Endodermal cell (in vitro differentiated cells): ENCODE data around the gene MSL3B.
A peak's percentile ranks its signal among the peaks of the same experiment; 100 is the strongest.

ENCODE experiments used
- DNase-seq: peaks from one replicate; pipeline ENCODE4 v3.0.0-alpha.2; 2017
- H3K27ac ChIP-seq: 2 replicates; pipeline ENCODE4 v1.5.1; 2013; ENCODE audit warnings: mild to moderate bottlenecking, low read depth, low read length, moderate library complexity
- H3K27me3 ChIP-seq: 2 replicates; pipeline ENCODE4 v1.6.1; 2013; ENCODE audit warnings: mild to moderate bottlenecking, low read length, moderate library complexity; ENCODE audit not compliant: insufficient read depth, control insufficient read depth, poor library complexity, severe bottlenecking
- H3K36me3 ChIP-seq: 2 replicates; pipeline ENCODE4 v1.7.0; 2013; ENCODE audit warnings: mild to moderate bottlenecking, low read length, moderate library complexity; ENCODE audit not compliant: control insufficient read depth, insufficient read depth
- H3K4me1 ChIP-seq: one replicate; pipeline ENCODE4 v1.7.0; 2013; ENCODE audit warnings: low read length; ENCODE audit not compliant: control insufficient read depth, insufficient read depth
- H3K4me3 ChIP-seq: 2 replicates; pipeline ENCODE4 v1.5.1; 2013; ENCODE audit warnings: mild to moderate bottlenecking, low read length, moderate library complexity
- H3K9ac ChIP-seq: 2 replicates; pipeline ENCODE4 v1.6.1; 2013; ENCODE audit warnings: mild to moderate bottlenecking, low read length, moderate library complexity; ENCODE audit not compliant: poor library complexity, severe bottlenecking; ENCODE audit errors: extremely low read depth
- H3K9me3 ChIP-seq: 2 replicates; pipeline ENCODE4 v1.6.1; 2013; ENCODE audit warnings: mild to moderate bottlenecking, low read length, moderate library complexity; ENCODE audit not compliant: control insufficient read depth
- H3K27ac Mint-ChIP-seq: 2 replicates; pipeline ENCODE4 v1.8.0; 2020; ENCODE audit warnings: mixed read lengths
- H3K27me3 Mint-ChIP-seq: 2 replicates; pipeline ENCODE4 v1.8.0; 2021; ENCODE audit warnings: mild to moderate bottlenecking, mixed read lengths; ENCODE audit not compliant: insufficient read depth
- H3K36me3 Mint-ChIP-seq: 2 replicates; pipeline ENCODE4 v1.8.0; 2020; ENCODE audit warnings: low read depth, mixed read lengths
- H3K4me1 Mint-ChIP-seq: 2 replicates; pipeline ENCODE4 v1.8.0; 2020; ENCODE audit warnings: mixed read lengths
- H3K4me3 Mint-ChIP-seq: 2 replicates; pipeline ENCODE4 v1.8.0; 2020; ENCODE audit warnings: mild to moderate bottlenecking, moderate library complexity, mixed read lengths
- H3K9me3 Mint-ChIP-seq: 2 replicates; pipeline ENCODE4 v1.8.0; 2020; ENCODE audit warnings: mild to moderate bottlenecking, mixed read lengths
- CTCF ChIP-seq: fragments of 200-600 bp; sonication (generic); conservative IDR thresholded peaks from 2 replicates; pipeline ENCODE4 v1.5.0; 2021; ENCODE audit warnings: antibody characterized with exemption, mild to moderate bottlenecking
- WGBS, 2 experiments: methylation state at CpG; one replicate each; pipeline versions ENCODE4 v1.1.5 to v1.1.7; 2013; ENCODE audit warnings: missing lambda C conversion rate in 2 of 2, mixed read lengths in 1 of 2; ENCODE audit not compliant: insufficient coverage in 1 of 2, insufficient read length in 1 of 2; 5-methylcytosine and 5-hydroxymethylcytosine counted together

The MSL3B gene

GRCh38 chr2:233867993-233868532, at the start of gene MSL3B:
Gene MSL3B, minus strand, starts transcription at chr2:233868386.
- WGBS, 2 experiments = 19 to 42% methylated on average over 39 to 50 of the region's 50 CpGs
- H3K36me3 Mint-ChIP-seq = peaks cover 27% of the 10 kb centered on the region
- peak within 1 kb of the TSS; percentile 81 for H3K4me3 Mint-ChIP-seq
- Histone ChIP-seq H3K9ac (peak within 1 kb of the TSS; percentile 11), H3K27ac (no peak within 1 kb of the TSS), H3K4me1 (no peaks in the 10 kb centered on the region), H3K36me3 (peaks cover 8% of the 10 kb centered on the region), H3K9me3 (peaks cover 16% of the 10 kb centered on the region), H3K4me3 (peak within 1 kb of the TSS; percentile 89), H3K27me3 (peaks cover 33% of the 10 kb centered on the region)
- peaks cover 5% of the 10 kb centered on the region for H3K4me1 Mint-ChIP-seq
- peaks cover 39% of the 10 kb centered on the region for H3K27me3 Mint-ChIP-seq
- DNase-seq = peak; percentile 81
- H3K9me3 Mint-ChIP-seq = peaks cover 22% of the 10 kb centered on the region
- H3K27ac Mint-ChIP-seq = peak within 1 kb of the TSS; percentile 91
- TF ChIP-seq CTCF = no peak

- Histone ChIP-seq H3K27me3 (no peaks in the 10 kb centered on the region), H3K36me3 (no peaks in the 10 kb centered on the region), H3K27ac (no peak within 1 kb of the TSS), H3K4me3 (no peak within 1 kb of the TSS), H3K9me3 (no peaks in the 10 kb centered on the region), H3K9ac (no peak within 1 kb of the TSS), H3K4me1 (no peaks in the 10 kb centered on the region)
- DNase-seq = no peak
- Mint-ChIP-seq H3K4me3 (no peak within 1 kb of the TSS), H3K27ac (no peak within 1 kb of the TSS), H3K9me3 (no peaks in the 10 kb centered on the region), H3K36me3 (no peaks in the 10 kb centered on the region), H3K4me1 (no peaks in the 10 kb centered on the region), H3K27me3 (peaks cover 5% of the 10 kb centered on the region)
- TF ChIP-seq CTCF = no peak
- WGBS, 2 experiments = 20 to 28% methylated on average over 5 of the region's 5 CpGs
Measured at GRCh38 chr2:233917116-233917515, 48.9 kb upstream of the MSL3B start, which contains the start of gene TRPM8. Gene TRPM8, plus strand, starts transcription at chr2:233917373. Its CDS starts 9,165 bp downstream, at chr2:233926538.

GRCh38 chr2:233915128-233915527, 46.9 kb upstream of the MSL3B start:
- peak; percentile 62 for TF ChIP-seq CTCF
- WGBS, 2 experiments = 10% methylated on average over 1 of the region's 2 CpGs; no CpG with 5 or more reads in 1 of the 2 experiments
- Histone ChIP-seq H3K36me3 (no peaks in the 10 kb centered on the region), H3K9ac (no peak overlapping the region), H3K4me1 (no peaks in the 10 kb centered on the region), H3K27ac (no peak overlapping the region), H3K9me3 (no peaks in the 10 kb centered on the region), H3K4me3 (no peak overlapping the region), H3K27me3 (peaks cover 2% of the 10 kb centered on the region)
- no peak for DNase-seq
- Mint-ChIP-seq H3K27ac (no peak overlapping the region), H3K4me1 (no peaks in the 10 kb centered on the region), H3K4me3 (no peak overlapping the region), H3K27me3 (peaks cover 5% of the 10 kb centered on the region), H3K9me3 (no peaks in the 10 kb centered on the region), H3K36me3 (no peaks in the 10 kb centered on the region)
